Measurements from ENCODE around the gene TNRC18.
A peak's percentile ranks its signal among the peaks of the same experiment; 100 is the strongest.

Gene TNRC18

DNA sequence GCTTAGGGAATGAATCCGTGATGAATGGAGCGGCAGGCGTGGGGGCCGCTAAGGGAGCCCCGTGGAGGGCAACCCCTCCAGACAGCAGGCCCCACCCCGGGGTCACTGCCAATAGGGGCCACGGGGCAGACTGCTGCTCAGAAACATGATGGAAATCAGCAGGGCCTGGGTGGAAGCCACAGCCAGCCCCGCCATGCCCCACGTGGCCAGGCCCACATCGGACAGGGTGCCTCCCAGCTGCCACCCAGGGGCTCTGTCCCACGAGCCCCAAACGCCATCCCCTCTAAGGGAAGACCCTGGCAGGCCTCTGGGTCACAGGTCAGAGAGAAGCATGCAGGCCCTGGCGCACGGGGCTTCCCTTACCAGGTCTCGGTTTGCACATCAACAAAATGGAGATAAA, 28.4 kb downstream of the TNRC18 start:
- H3K9ac ChIP-seq (ENCODE audit: insufficient read length), result no peak overlapping the region
- DNase-seq (ENCODE audit: low read depth, low spot score), result no peak
- H3K36me3 ChIP-seq (ENCODE audit: insufficient read depth, low read length), result peaks cover 25% of the 10 kb centered on the region; the same call in 1 of the 2 replicates
- TF ChIP-seq EZH2 (IDR thresholded peaks at IDR 0.05) (no peak), FOXP2 (optimal IDR thresholded peaks at IDR 0.05; ENCODE audit: control extremely low read depth, extremely low read length, insufficient read depth) (no peak), POLR2AphosphoS5 (IDR thresholded peaks at IDR 0.05; ENCODE audit: borderline replicate concordance, low read depth, low read length) (no peak)
- H3K4me3 ChIP-seq, result no peak overlapping the region
- H3K9me3 ChIP-seq (ENCODE audit: low read depth, low read length), result no peaks in the 10 kb centered on the region
- no peak overlapping the region for H3K27ac ChIP-seq

DNA sequence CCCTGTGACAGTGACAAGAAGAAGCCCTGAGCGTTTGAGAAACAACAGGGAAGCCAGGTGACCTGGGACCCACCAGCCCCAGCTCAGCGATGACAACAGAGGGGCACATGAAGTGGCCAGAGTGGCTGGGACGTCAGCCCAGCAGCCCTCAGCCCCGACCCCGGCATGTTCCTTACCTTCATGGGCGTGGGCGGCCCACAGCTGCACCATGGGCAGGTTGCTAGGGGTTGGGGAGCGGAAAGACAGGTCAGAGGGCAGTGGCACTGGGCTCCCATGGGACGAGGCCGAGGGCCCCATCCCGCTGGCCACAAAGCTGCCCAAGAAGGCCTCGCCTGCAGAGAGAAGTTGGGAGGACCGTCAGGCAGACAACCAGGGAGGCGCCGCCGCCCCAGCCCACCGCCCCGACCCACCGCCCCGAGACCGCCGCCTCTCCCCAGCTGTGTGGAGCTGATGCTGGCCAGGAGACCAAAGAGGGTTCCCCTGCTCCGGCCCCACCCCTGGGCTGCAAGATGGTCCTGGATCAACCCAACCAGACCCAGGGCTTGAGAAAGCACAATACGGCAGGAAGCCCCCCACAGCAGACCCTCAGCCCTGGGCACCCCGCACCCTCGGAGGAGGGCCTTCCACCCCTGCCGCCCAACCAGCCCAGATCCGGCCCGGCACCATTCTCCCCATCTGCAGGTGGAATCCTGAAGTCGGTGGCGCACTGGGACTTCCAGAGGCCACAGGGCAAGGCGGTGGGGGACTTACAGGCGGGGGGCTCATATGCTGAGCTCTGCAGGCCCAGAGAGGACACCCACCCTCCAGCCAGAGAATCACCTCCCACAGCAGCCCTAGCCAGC, 29.1 kb downstream of the TNRC18 start:
- H3K9ac ChIP-seq (ENCODE audit: insufficient read length), result no peak overlapping the region
- no peaks in the 10 kb centered on the region for H3K9me3 ChIP-seq (ENCODE audit: low read depth, low read length)
- H3K27ac ChIP-seq, result no peak overlapping the region
- TF ChIP-seq FOXP2 (optimal IDR thresholded peaks at IDR 0.05; ENCODE audit: control extremely low read depth, extremely low read length, insufficient read depth), result no peak
- no peak for TF ChIP-seq EZH2 (IDR thresholded peaks at IDR 0.05)
- DNase-seq (ENCODE audit: low read depth, low spot score), result no peak
- peaks cover 33% of the 10 kb centered on the region; the same call in 1 of the 2 replicates for H3K36me3 ChIP-seq (ENCODE audit: insufficient read depth, low read length)
- H3K4me3 ChIP-seq, result no peak overlapping the region

DNA sequence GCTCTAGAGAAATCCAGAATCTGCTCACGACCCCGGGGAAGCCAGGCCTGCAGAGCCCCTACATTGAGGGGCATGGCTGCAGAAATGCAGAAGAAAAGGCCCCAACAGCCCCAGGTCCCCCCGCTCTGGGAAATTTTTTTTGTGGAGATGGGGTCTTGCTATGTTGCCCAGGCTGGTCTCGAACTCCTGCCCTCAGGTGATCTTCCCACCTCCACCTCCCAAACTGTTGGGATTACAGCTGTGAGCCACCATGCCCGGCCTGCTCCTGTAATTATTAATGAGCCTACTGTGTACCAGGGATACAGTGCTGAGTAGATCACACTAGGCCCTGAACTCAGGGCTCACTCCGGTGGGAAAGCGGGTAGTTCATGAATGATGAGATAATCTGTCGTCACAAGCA, 29.9 kb downstream of the TNRC18 start:
- no peak overlapping the region for H3K27ac ChIP-seq
- no peak overlapping the region for H3K9ac ChIP-seq (ENCODE audit: insufficient read length)
- H3K4me3 ChIP-seq, result no peak overlapping the region
- TF ChIP-seq EZH2 (IDR thresholded peaks at IDR 0.05) (no peak), POLR2AphosphoS5 (IDR thresholded peaks at IDR 0.05; ENCODE audit: borderline replicate concordance, low read depth, low read length) (no peak), FOXP2 (optimal IDR thresholded peaks at IDR 0.05; ENCODE audit: control extremely low read depth, extremely low read length, insufficient read depth) (no peak)
- H3K9me3 ChIP-seq (ENCODE audit: low read depth, low read length), result no peaks in the 10 kb centered on the region
- peaks cover 33% of the 10 kb centered on the region; the same call in 1 of the 2 replicates for H3K36me3 ChIP-seq (ENCODE audit: insufficient read depth, low read length)
- DNase-seq (ENCODE audit: low read depth, low spot score), result no peak

DNA sequence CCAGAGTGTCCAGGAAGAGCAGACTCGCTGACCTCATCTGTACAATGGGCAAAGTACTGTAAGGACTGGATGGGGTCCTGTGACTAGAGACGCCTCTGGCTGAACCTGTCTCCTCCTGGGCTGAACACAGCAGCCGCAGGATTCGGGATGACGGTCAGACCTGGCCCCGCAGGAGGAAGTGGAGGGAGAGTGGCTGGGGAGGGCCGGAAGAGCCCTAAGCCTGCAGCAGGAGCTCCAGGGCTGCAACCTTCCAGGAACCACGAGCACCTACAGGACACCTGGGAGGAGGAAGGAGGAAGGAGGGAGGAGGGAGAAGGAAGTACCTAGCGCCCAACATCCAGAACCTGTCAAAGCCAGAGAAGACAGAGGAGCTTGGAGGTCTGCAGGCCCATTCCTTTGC, 30.3 kb downstream of the TNRC18 start:
- H3K9me3 ChIP-seq (ENCODE audit: low read depth, low read length), result no peaks in the 10 kb centered on the region
- no peak overlapping the region for H3K9ac ChIP-seq (ENCODE audit: insufficient read length)
- TF ChIP-seq FOXP2 (optimal IDR thresholded peaks at IDR 0.05; ENCODE audit: control extremely low read depth, extremely low read length, insufficient read depth) (no peak), EZH2 (IDR thresholded peaks at IDR 0.05) (no peak), POLR2AphosphoS5 (IDR thresholded peaks at IDR 0.05; ENCODE audit: borderline replicate concordance, low read depth, low read length) (no peak)
- no peak overlapping the region for H3K4me3 ChIP-seq
- H3K36me3 ChIP-seq (ENCODE audit: insufficient read depth, low read length), result peaks cover 33% of the 10 kb centered on the region; the same call in 1 of the 2 replicates
- no peak overlapping the region for H3K27ac ChIP-seq
- no peak for DNase-seq (ENCODE audit: low read depth, low spot score)

DNA sequence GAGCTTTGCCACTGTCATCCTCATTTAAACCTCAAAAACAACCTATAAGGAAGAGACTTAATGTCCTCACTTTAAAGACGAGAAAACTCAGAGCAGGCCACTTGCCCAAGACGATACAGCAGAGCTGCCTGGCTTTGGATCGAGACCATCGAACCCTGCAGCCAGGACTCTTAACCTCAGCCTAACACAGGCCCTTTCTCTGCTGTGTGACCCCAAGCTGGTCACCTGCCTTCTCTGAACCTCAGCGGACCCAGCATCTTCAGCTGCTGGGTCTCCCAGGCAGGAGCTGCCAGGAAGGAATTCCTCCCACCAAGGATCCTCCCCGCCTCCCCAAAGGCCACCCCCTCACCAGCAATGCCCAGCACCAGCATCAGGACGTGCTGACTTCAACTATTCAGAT, 32.7 kb downstream of the TNRC18 start:
- no peak for DNase-seq (ENCODE audit: low read depth, low spot score)
- TF ChIP-seq EZH2 (IDR thresholded peaks at IDR 0.05), result no peak
- Histone ChIP-seq H3K4me3 (no peak overlapping the region), H3K27ac (0 out of 2 replicates have a peak overlapping the region, but pooled peaks have one; percentile 11), H3K36me3 (ENCODE audit: insufficient read depth, low read length) (peaks cover 43% of the 10 kb centered on the region; the same call in 1 of the 2 replicates), H3K9ac (ENCODE audit: insufficient read length) (no peak overlapping the region), H3K9me3 (ENCODE audit: low read depth, low read length) (no peaks in the 10 kb centered on the region)

DNA sequence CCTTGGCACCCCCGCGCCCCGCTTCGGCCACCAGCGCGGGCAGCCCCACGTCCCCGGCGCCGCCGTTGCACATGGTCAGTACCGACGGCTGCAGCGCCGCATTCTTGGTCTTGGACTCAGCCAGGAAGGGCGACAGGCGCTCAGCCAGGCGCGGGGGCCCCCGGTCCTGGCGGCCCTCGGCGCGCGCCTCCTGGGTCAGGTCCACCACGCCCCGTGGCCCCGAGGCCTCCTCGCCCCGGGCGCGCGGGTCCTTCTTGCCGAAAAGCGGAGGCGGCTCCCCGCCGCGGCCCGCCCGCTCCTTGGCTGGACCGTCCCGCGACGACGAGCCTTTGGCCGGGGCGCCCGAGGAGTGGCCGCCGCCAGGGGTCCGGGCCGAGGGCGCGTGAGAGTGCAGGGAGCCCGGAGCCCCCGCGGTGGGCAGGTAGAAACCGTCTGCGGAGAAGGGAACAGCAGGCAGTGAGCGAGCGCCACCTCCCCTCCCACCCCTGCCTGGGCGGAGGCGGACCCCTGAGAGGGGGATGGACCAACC, 34.7 kb downstream of the TNRC18 start:
- H3K36me3 ChIP-seq (ENCODE audit: insufficient read depth, low read length), result peaks cover 38% of the 10 kb centered on the region; the same call in 1 of the 2 replicates
- no peak overlapping the region for H3K27ac ChIP-seq
- no peak overlapping the region for H3K9ac ChIP-seq (ENCODE audit: insufficient read length)
- no peak overlapping the region for H3K4me3 ChIP-seq
- TF ChIP-seq POLR2AphosphoS5 (IDR thresholded peaks at IDR 0.05; ENCODE audit: borderline replicate concordance, low read depth, low read length) (no peak), EZH2 (IDR thresholded peaks at IDR 0.05) (no peak), FOXP2 (optimal IDR thresholded peaks at IDR 0.05; ENCODE audit: control extremely low read depth, extremely low read length, insufficient read depth) (no peak)
- no peaks in the 10 kb centered on the region for H3K9me3 ChIP-seq (ENCODE audit: low read depth, low read length)
- no peak for DNase-seq (ENCODE audit: low read depth, low spot score)

DNA sequence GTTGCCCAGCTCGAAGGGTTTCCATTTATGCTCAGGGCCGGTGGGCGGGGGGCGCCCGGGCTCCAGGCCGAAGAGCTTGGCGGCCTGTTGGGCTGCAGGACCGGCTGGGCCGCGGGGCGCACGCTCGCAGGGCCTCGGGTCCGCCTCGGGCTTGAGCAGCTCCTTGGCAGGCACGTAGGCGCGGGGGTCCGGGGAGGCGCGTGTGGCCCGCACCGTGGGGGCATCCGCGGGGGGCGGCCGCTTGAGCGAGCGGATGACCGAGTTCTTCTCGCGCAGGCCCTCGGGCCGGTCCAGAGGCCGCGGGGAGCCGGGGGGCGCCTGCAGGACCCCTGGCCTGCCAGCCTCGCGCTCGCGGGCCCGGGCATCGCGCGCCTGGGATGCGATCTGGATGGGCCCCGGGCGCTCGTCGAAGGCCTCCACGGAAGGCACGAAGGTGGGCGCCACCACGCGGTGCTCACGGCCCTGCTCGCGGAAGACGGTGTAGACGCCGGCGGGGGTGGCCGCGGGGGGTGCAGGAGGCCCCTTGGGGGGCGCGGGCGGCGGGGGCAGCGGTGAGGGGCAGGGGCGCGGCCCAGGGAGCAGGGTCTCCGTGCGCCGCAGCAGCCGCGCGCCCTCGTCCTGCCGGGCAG, 35.2 kb downstream of the TNRC18 start:
- Histone ChIP-seq H3K9me3 (ENCODE audit: low read depth, low read length) (no peaks in the 10 kb centered on the region), H3K36me3 (ENCODE audit: insufficient read depth, low read length) (peaks cover 33% of the 10 kb centered on the region; the same call in 1 of the 2 replicates), H3K9ac (ENCODE audit: insufficient read length) (no peak overlapping the region), H3K27ac (no peak overlapping the region), H3K4me3 (no peak overlapping the region)
- TF ChIP-seq FOXP2 (optimal IDR thresholded peaks at IDR 0.05; ENCODE audit: control extremely low read depth, extremely low read length, insufficient read depth) (no peak), EZH2 (IDR thresholded peaks at IDR 0.05) (no peak), POLR2AphosphoS5 (IDR thresholded peaks at IDR 0.05; ENCODE audit: borderline replicate concordance, low read depth, low read length) (no peak)
- no peak for DNase-seq (ENCODE audit: low read depth, low spot score)

DNA sequence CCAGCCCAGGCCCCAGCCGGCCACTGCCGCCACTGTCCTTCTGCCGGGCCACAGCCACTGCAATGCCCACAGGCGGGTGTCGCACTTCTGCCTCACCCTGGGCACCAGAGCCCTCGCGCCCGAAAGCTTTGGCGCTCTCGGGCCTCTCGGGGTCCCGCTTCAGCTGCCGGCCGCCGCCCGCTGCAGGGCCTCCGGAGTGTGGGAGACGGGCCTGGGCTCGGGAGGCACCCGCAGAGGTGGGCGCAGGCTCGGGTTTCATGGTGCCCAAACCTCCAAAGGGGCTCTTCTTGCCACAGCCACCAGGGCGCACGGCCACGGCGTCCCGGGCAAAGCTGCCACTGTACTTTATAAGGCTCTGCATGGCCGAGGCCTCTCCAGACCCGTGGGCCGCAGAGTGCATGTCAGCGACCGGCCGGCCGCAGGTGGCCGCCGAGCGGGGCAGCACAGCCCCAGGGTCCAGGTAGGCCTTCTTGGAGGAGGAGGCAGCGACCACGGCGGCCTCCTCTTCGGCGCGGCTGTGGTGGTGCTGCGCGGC, 35.9 kb downstream of the TNRC18 start:
- no peak for DNase-seq (ENCODE audit: low read depth, low spot score)
- H3K4me3 ChIP-seq, result no peak overlapping the region
- H3K27ac ChIP-seq, result no peak overlapping the region
- no peak overlapping the region for H3K9ac ChIP-seq (ENCODE audit: insufficient read length)
- peaks cover 27% of the 10 kb centered on the region; the same call in 1 of the 2 replicates for H3K36me3 ChIP-seq (ENCODE audit: insufficient read depth, low read length)
- no peak for TF ChIP-seq POLR2AphosphoS5 (IDR thresholded peaks at IDR 0.05; ENCODE audit: borderline replicate concordance, low read depth, low read length)
- no peak for TF ChIP-seq EZH2 (IDR thresholded peaks at IDR 0.05)
- no peaks in the 10 kb centered on the region for H3K9me3 ChIP-seq (ENCODE audit: low read depth, low read length)

Data from SK-N-MC (cell line).